HL-60 (cell line): ENCODE data around the gene CMC1.

Experiments used
- DNase-seq, 2 experiments: peaks; one replicate each; pipeline ENCODE4 v3.0.0-alpha.2; 2010 to 2020; ENCODE audit warnings: low read depth in 1 of 2, low spot score in 1 of 2
- H3K27ac ChIP-seq: fragments of 250-450 bp; sonication (Bioruptor Pico); replicated peaks from 2 replicates; pipeline ENCODE4 v1.5.1; 2020; ENCODE audit warnings: mild to moderate bottlenecking, moderate library complexity
- H3K27me3 ChIP-seq: fragments of 250-450 bp; sonication (Bioruptor Pico); 2 replicates; pipeline ENCODE4 v1.5.1; 2021; ENCODE audit warnings: mild to moderate bottlenecking, moderate library complexity; ENCODE audit not compliant: insufficient read depth, poor library complexity, severe bottlenecking
- H3K4me3 ChIP-seq: replicated peaks from 2 replicates; pipeline ENCODE4 v1.5.1; 2011; ENCODE audit warnings: mild to moderate bottlenecking, control low read depth, low read length; ENCODE audit not compliant: insufficient read depth
- GABPA ChIP-seq: IDR thresholded peaks from 2 replicates; pipeline ENCODE4 v1.6.1; 2012; ENCODE audit warnings: low read depth
- POLR2AphosphoS5 ChIP-seq: IDR thresholded peaks from 2 replicates; pipeline ENCODE4 v1.6.1; 2012; ENCODE audit warnings: low read depth
- SPI1 ChIP-seq: IDR thresholded peaks from 2 replicates; pipeline ENCODE4 v1.6.1; 2012; ENCODE audit warnings: low read depth, mild to moderate bottlenecking, borderline replicate concordance
- TF ChIP-seq, protein P1 (sequence below): IDR thresholded peaks from 2 replicates; pipeline ENCODE4 v1.6.1; 2012; ENCODE audit warnings: low read depth; ENCODE audit not compliant: insufficient replicate concordance
- TF ChIP-seq, protein P2 (sequence below): IDR thresholded peaks from one replicate; pipeline ENCODE4 v1.5.1; 2011; ENCODE audit warnings: low read length, control low read depth, inconsistent platforms; ENCODE audit not compliant: insufficient read depth

Gene CMC1

DNA sequence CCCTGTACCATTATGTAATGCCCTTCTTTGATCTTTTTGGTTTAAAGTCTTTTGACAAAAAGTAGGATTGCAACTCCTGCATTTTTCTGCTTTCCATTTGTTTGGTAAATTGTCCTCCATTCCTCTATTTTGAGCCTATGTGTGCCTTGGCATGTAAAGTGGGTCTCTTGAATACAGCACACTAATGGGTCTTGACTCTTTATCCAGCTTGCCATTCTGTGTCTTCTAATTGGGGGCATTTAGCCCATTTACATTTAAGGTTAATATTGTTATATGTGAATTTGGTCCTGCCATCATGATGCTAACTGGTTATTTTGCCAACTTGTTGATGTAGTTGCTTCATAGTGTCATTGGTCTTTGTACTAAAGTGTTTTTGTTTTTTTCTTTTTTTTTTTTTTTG lies 32.4 kb downstream of the CMC1 start:
- TF ChIP-seq, protein P1, sequence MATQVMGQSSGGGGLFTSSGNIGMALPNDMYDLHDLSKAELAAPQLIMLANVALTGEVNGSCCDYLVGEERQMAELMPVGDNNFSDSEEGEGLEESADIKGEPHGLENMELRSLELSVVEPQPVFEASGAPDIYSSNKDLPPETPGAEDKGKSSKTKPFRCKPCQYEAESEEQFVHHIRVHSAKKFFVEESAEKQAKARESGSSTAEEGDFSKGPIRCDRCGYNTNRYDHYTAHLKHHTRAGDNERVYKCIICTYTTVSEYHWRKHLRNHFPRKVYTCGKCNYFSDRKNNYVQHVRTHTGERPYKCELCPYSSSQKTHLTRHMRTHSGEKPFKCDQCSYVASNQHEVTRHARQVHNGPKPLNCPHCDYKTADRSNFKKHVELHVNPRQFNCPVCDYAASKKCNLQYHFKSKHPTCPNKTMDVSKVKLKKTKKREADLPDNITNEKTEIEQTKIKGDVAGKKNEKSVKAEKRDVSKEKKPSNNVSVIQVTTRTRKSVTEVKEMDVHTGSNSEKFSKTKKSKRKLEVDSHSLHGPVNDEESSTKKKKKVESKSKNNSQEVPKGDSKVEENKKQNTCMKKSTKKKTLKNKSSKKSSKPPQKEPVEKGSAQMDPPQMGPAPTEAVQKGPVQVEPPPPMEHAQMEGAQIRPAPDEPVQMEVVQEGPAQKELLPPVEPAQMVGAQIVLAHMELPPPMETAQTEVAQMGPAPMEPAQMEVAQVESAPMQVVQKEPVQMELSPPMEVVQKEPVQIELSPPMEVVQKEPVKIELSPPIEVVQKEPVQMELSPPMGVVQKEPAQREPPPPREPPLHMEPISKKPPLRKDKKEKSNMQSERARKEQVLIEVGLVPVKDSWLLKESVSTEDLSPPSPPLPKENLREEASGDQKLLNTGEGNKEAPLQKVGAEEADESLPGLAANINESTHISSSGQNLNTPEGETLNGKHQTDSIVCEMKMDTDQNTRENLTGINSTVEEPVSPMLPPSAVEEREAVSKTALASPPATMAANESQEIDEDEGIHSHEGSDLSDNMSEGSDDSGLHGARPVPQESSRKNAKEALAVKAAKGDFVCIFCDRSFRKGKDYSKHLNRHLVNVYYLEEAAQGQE = no peak
- no peak for TF ChIP-seq SPI1
- no peak for TF ChIP-seq GABPA
- TF ChIP-seq, protein P2, sequence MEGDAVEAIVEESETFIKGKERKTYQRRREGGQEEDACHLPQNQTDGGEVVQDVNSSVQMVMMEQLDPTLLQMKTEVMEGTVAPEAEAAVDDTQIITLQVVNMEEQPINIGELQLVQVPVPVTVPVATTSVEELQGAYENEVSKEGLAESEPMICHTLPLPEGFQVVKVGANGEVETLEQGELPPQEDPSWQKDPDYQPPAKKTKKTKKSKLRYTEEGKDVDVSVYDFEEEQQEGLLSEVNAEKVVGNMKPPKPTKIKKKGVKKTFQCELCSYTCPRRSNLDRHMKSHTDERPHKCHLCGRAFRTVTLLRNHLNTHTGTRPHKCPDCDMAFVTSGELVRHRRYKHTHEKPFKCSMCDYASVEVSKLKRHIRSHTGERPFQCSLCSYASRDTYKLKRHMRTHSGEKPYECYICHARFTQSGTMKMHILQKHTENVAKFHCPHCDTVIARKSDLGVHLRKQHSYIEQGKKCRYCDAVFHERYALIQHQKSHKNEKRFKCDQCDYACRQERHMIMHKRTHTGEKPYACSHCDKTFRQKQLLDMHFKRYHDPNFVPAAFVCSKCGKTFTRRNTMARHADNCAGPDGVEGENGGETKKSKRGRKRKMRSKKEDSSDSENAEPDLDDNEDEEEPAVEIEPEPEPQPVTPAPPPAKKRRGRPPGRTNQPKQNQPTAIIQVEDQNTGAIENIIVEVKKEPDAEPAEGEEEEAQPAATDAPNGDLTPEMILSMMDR = no peak
- no peak for TF ChIP-seq POLR2AphosphoS5
- DNase-seq = no peak

GRCh38 chr3:28278918-28279317 lies 37.5 kb downstream of the CMC1 start:
- TF ChIP-seq GABPA (no peak), SPI1 (no peak), POLR2AphosphoS5 (no peak)
- TF ChIP-seq, protein P2 = no peak
- TF ChIP-seq, protein P1 = no peak
- H3K4me3 ChIP-seq = no peak overlapping the region
- no peaks in the 10 kb centered on the region for H3K27me3 ChIP-seq
- H3K27ac ChIP-seq = no peak overlapping the region
- no peak for DNase-seq

More for the DNA sequence above, 32.4 kb downstream of the CMC1 start:
- Histone ChIP-seq H3K27me3 (no peaks in the 10 kb centered on the region), H3K4me3 (no peak overlapping the region), H3K27ac (no peak overlapping the region)

- TF ChIP-seq, protein P1 = no peak
- TF ChIP-seq, protein P2 = no peak
- TF ChIP-seq GABPA = no peak
- TF ChIP-seq SPI1 = no peak
- no peak for TF ChIP-seq POLR2AphosphoS5
- no peak for DNase-seq
- Histone ChIP-seq H3K4me3 (no peak overlapping the region), H3K27me3 (no peaks in the 10 kb centered on the region), H3K27ac (no peak overlapping the region)
These were observed 38.4 kb downstream of the CMC1 start for GRCh38 chr3:28279770-28280169.
